IMR-90 (cell line): ENCODE data around the gene DTD1. TPM values are rescaled to one million over a fixed set of nuclear protein-coding genes. Genes with fewer than 3 reads are reported as not detected.

Experiments
- ATAC-seq: fragments of 200-7000 bp; cut with Tn5 transposase; 2 replicates; pipeline ENCODE4 v1.9.1; 2020; ENCODE audit warnings: low read depth, mild to moderate bottlenecking, moderate library complexity
- BruUV-seq: library from RNA; stranded (reverse); fragments of 400-500 nt; replicated peaks from 2 replicates; lab custom pipeline; 2021; lab: Mats Ljungman, UMichigan
- CTCF ChIA-PET: fragments of 300-600 bp; formaldehyde crosslinking; extraction: SDS; loops from one replicate; lab custom pipeline; 2021; ENCODE audit warnings: antibody characterized with exemption; lab: Yijun Ruan, JAX
- POLR2A ChIA-PET: fragments of 300-600 bp; sonication (Branson Sonifier 250); formaldehyde crosslinking; loops from one replicate; lab custom pipeline; 2022; ENCODE audit warnings: antibody characterized with exemption; ENCODE audit not compliant: unreplicated experiment; lab: Charles Lee
- DNase-seq: peaks from one replicate; pipeline ENCODE4 v3.0.0; 2013
- H2AFZ ChIP-seq: replicated peaks from 2 replicates; pipeline ENCODE3; 2013; ENCODE audit warnings: low read length, mild to moderate bottlenecking; ENCODE audit not compliant: poor library complexity
- H2AK5ac ChIP-seq: 2 replicates; pipeline ENCODE4 v1.6.1; 2013; ENCODE audit warnings: low read depth, low read length, inconsistent platforms
- H2AK9ac ChIP-seq: replicated peaks from 2 replicates; pipeline ENCODE3; 2013; ENCODE audit warnings: mild to moderate bottlenecking, low read depth, low read length, moderate library complexity; ENCODE audit not compliant: poor library complexity
- H2BK120ac ChIP-seq: 2 replicates; pipeline ENCODE4 v1.6.1; 2013; ENCODE audit warnings: low read depth, low read length, inconsistent platforms
- H2BK15ac ChIP-seq: 3 replicates; pipeline ENCODE4 v1.6.1; 2013; ENCODE audit warnings: low read depth, low read length, inconsistent platforms
- H2BK20ac ChIP-seq: 2 replicates; pipeline ENCODE4 v1.6.1; 2013; ENCODE audit warnings: low read depth, mild to moderate bottlenecking, inconsistent platforms, low read length, moderate library complexity
- H2BK5ac ChIP-seq: 2 replicates; pipeline ENCODE4 v1.6.1; 2013; ENCODE audit warnings: mild to moderate bottlenecking, low read depth, low read length, inconsistent platforms; ENCODE audit not compliant: poor library complexity, severe bottlenecking
- H3K14ac ChIP-seq: replicated peaks from 2 replicates; pipeline ENCODE4 v1.6.1; 2013; ENCODE audit warnings: low read depth, low read length, inconsistent platforms
- H3K18ac ChIP-seq: 2 replicates; pipeline ENCODE4 v1.6.1; 2013; ENCODE audit warnings: low read depth, low read length, control low read depth
- H3K23ac ChIP-seq: 2 replicates; pipeline ENCODE4 v1.6.1; 2013; ENCODE audit warnings: low read depth, low read length, inconsistent platforms
- H3K27ac ChIP-seq: 2 replicates; pipeline ENCODE4 v1.5.1; 2013; ENCODE audit warnings: mild to moderate bottlenecking, control low read depth, low read length; ENCODE audit not compliant: insufficient read depth
- H3K27me3 ChIP-seq: 2 replicates; pipeline ENCODE4 v1.6.1; 2013; ENCODE audit warnings: low read length; ENCODE audit not compliant: control insufficient read depth, insufficient read depth
- H3K36me3 ChIP-seq: 2 replicates; pipeline ENCODE4 v1.6.1; 2013; ENCODE audit warnings: low read length, mixed read lengths; ENCODE audit not compliant: control insufficient read depth, insufficient read depth
- H3K4ac ChIP-seq: 2 replicates; pipeline ENCODE4 v1.6.1; 2013; ENCODE audit warnings: low read depth, low read length, inconsistent platforms
- H3K4me1 ChIP-seq: 2 replicates; pipeline ENCODE4 v1.6.1; 2013; ENCODE audit warnings: low read length, mixed read lengths; ENCODE audit not compliant: control insufficient read depth, insufficient read depth
- H3K4me2 ChIP-seq: 2 replicates; pipeline ENCODE4 v1.6.1; 2013; ENCODE audit warnings: low read depth, mild to moderate bottlenecking, control low read depth, low read length, moderate library complexity
- H3K4me3 ChIP-seq: 2 replicates; pipeline ENCODE4 v1.5.1; 2013; ENCODE audit warnings: low read depth, mild to moderate bottlenecking, control low read depth, low read length, moderate library complexity; ENCODE audit not compliant: insufficient read depth
- H3K56ac ChIP-seq: 2 replicates; pipeline ENCODE4 v1.6.1; 2013; ENCODE audit warnings: low read length, inconsistent platforms; ENCODE audit not compliant: insufficient read depth; ENCODE audit errors: extremely low read depth
- H3K79me1 ChIP-seq, 2 experiments: 2 replicates each; pipeline ENCODE4 v1.6.1; 2013; ENCODE audit warnings: low read length in 2 of 2, inconsistent platforms in 1 of 2, low read depth in 1 of 2
- H3K9ac ChIP-seq: 2 replicates; pipeline ENCODE4 v1.6.1; 2013; ENCODE audit warnings: low read depth, low read length, control low read depth
- H3K9me1 ChIP-seq: 2 replicates; pipeline ENCODE4 v1.6.1; 2013; ENCODE audit warnings: low read length, inconsistent platforms; ENCODE audit not compliant: insufficient read depth
- H3K9me3 ChIP-seq: 2 replicates; pipeline ENCODE4 v1.6.1; 2013; ENCODE audit warnings: low read length; ENCODE audit not compliant: control insufficient read depth, insufficient read depth
- H4K20me1 ChIP-seq: 2 replicates; pipeline ENCODE4 v1.6.1; 2013; ENCODE audit warnings: low read length, inconsistent platforms; ENCODE audit not compliant: insufficient read depth
- H4K5ac ChIP-seq: 2 replicates; pipeline ENCODE4 v1.6.1; 2013; ENCODE audit warnings: mild to moderate bottlenecking, low read depth, low read length, control low read depth
- H4K8ac ChIP-seq, 2 experiments: 2 replicates each; pipeline ENCODE4 v1.6.1; 2013; ENCODE audit warnings: low read depth in 2 of 2, low read length in 2 of 2, control low read depth in 1 of 2, inconsistent platforms in 1 of 2
- H4K91ac ChIP-seq: 2 replicates; pipeline ENCODE4 v1.6.1; 2013; ENCODE audit warnings: low read depth, low read length, inconsistent platforms; ENCODE audit not compliant: insufficient read depth
- RCOR1 ChIP-seq: IDR thresholded peaks from 2 replicates; pipeline ENCODE4 v1.6.1; 2012; ENCODE audit warnings: mild to moderate bottlenecking, low read length, improper control_type of control experiment; ENCODE audit not compliant: insufficient replicate concordance
- WGBS, 2 experiments: methylation state at CpG; one replicate each; pipeline versions ENCODE4 v1.1.5 to v1.1.7; 2013; ENCODE audit warnings: missing lambda C conversion rate in 2 of 2; ENCODE audit not compliant: insufficient read length in 1 of 2; ENCODE audit errors: extremely low coverage in 2 of 2; 5-methylcytosine and 5-hydroxymethylcytosine counted together
- dilution Hi-C: fragments of 300-500 bp; cut with HindIII; formaldehyde crosslinking; loops from one replicate; pipeline ENCODE4 v1.14.3; 2018; ENCODE audit warnings: low sequenced_read_pairs; ENCODE audit not compliant: unreplicated experiment
- in situ Hi-C: fragments of 300-500 bp; cut with MboI; formaldehyde crosslinking; loops from 3 replicates; pipeline ENCODE4 v1.14.3; 2019; ENCODE audit warnings: low sequenced_read_pairs, inconsistent platforms, mixed read lengths
- intact Hi-C: fragments of 100-400 bp; cut with micrococcal nuclease; formaldehyde crosslinking; loops from 2 replicates; pipeline ENCODE4 v1.10.0; 2022
- polyA plus RNA-seq, 3 experiments: library from polyadenylated mRNA; depleted of rRNA; stranded (reverse); fragments of >200 nt; gene quantifications; 2 replicates each; pipeline ENCODE4 v1.2.3, GENCODE V29; 2012; ENCODE audit warnings: low replicate concordance in 1 of 3
- total RNA-seq: library from RNA; depleted of rRNA; stranded (reverse); fragments of >200 nt; gene quantifications from 2 replicates; pipeline ENCODE4 v1.2.3, GENCODE V29; 2012

Gene DTD1
- total and polyA plus RNA-seq, 2 of the 4 experiments (the other 2 are of a cell fraction) = 73.1 to 101 TPM

DNA sequence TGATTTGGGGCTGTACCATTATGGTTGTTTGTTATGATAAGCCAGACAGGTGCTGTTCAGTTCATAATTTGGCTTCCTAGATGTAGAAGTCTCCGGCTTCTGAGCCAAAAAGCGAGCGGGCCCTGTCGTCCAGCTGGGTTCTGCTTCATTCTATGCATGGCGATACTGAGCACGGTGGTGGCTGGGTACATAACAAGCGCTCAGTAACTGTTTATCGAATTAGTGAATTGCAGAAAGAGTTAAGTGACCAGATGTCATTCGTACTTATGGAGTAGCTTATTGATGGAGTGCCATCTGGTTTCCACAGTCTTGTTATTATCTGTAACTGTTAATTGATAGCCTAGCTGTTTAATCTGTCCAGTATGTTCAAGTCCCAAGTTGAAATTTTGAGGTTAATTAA lies 85.0 kb downstream of the DTD1 start:
- no peak overlapping the region for H3K18ac ChIP-seq
- no peak overlapping the region for H2AK9ac ChIP-seq
- no peak overlapping the region for H2BK20ac ChIP-seq
- ATAC-seq (no peak), DNase-seq (no peak)
- no peak for TF ChIP-seq RCOR1
- no peak overlapping the region for H3K4me3 ChIP-seq
- H2BK120ac ChIP-seq = no peak overlapping the region
- WGBS, 2 experiments = 98% methylated on average over 7 of the region's 9 CpGs; no CpG with 5 or more reads in 1 of the 2 experiments
- H3K9ac ChIP-seq = no peak overlapping the region
- H3K27ac ChIP-seq = no peak overlapping the region
- H3K79me1 ChIP-seq = peaks cover 3 to 8% of the 10 kb centered on the region in 2 experiments; a peak in 2 of 4 replicates
- H3K9me3 ChIP-seq = no peaks in the 10 kb centered on the region
- dilution Hi-C loops (no loop called here), in situ Hi-C loops (no loop called here), intact Hi-C loops (no loop called here)
- H3K23ac ChIP-seq = no peak overlapping the region
- H2AFZ ChIP-seq = no peak overlapping the region
- H2BK5ac ChIP-seq = no peak overlapping the region
- no peak overlapping the region for H3K4me2 ChIP-seq
- H4K5ac ChIP-seq = no peak overlapping the region
- no peaks in the 10 kb centered on the region for H3K4me1 ChIP-seq
- H3K36me3 ChIP-seq = no peaks in the 10 kb centered on the region
- ChIA-PET CTCF (no interaction called here), POLR2A (no interaction called here)
- H3K27me3 ChIP-seq = no peaks in the 10 kb centered on the region
- no peak overlapping the region for H3K4ac ChIP-seq
- H4K91ac ChIP-seq = no peak overlapping the region
- peaks cover 3% of the 10 kb centered on the region; the same call in 1 of the 2 replicates for H3K9me1 ChIP-seq
- no peak overlapping the region for H2AK5ac ChIP-seq
- H4K20me1 ChIP-seq = no peaks in the 10 kb centered on the region
- no TSS peak for BruUV-seq
- H2BK15ac ChIP-seq = no peak overlapping the region
- H4K8ac ChIP-seq = no peak overlapping the region
- H3K56ac ChIP-seq = no peak overlapping the region
- H3K14ac ChIP-seq = no peak overlapping the region
